SW480 (cell line): ENCODE measurements around the gene DOCK11.
"Not testable (repeated sequence)": the region's sequence is repeated elsewhere in the genome, so short reads cannot be mapped to it uniquely, and the experiment has no call there.

Experiments used
- DNase-seq: peaks from one replicate; pipeline ENCODE4 v3.0.0-alpha.2; 2016; ENCODE audit warnings: low spot score

DOCK11 gene

GRCh38 chrX:118495061-118495921 lies at the start of gene DOCK11:
DOCK11 (plus strand) TSS chrX:118495815; CDS start chrX:118495972, 157 bp downstream.
- peak; percentile 75 for DNase-seq

- no peak for DNase-seq
Measured at GRCh38 chrX:118448273-118448783, 47.3 kb upstream of the DOCK11 start.

DNA sequence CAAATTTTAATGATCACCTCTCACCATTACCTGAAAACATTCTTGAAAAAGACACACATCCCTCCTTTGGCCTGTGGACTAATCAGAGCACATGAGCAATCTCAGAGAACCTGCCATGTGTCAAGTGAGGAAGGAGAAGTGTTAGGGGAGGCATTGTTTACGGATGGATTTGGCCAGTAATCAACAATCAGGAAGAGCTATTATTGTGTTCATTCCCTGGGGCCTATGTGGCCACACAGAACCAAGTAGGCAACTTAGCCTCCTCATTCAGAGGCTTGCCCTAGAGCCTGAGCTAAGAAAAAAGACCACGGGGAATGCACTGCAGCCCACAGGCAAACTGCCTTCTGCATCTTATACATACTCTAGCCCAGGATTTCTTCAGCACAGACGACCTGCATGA lies 40.6 kb upstream of the DOCK11 start:
- no peak for DNase-seq

DNA sequence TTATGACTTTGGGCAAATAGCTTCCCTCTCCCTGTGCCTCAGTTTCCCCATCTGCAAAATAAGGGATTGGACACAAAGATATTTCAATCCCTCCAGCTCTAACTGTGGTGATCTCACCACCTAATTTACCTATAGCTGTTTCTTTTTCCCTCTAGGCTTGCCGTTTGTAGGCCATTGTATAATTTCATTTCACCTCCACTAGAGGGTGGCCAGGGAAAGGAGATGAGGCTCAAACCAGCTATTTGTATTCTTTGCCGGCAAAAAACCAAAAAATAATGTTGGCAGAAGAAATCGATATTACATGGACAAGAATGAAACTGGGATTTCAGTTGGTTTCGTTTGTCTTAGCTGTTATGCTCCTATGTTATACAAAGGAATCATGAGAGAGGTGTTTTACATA lies 36.1 kb upstream of the DOCK11 start:
- peak; percentile 50 for DNase-seq

- DNase-seq: no peak
Measured at GRCh38 chrX:118464501-118464900, 31.1 kb upstream of the DOCK11 start.

DNA sequence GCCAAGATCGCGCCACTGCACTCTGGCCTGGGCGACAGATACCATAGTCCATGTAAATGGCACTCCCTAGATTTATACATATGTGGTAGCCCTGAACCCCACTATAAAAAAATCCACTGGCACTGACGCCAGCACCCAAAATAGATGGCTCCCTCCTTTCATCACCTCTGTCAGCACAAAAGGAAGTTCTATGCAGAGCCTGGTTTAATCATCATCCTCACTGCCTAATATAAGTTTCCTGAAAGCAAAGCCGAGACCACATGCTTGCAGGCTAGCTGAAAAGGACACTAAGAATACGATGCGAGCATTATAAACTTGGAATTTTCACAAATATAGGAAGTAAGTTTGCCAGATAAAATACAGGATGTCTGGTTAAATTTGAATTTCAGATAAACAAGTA lies 27.5 kb upstream of the DOCK11 start:
- no peak for DNase-seq

DNA sequence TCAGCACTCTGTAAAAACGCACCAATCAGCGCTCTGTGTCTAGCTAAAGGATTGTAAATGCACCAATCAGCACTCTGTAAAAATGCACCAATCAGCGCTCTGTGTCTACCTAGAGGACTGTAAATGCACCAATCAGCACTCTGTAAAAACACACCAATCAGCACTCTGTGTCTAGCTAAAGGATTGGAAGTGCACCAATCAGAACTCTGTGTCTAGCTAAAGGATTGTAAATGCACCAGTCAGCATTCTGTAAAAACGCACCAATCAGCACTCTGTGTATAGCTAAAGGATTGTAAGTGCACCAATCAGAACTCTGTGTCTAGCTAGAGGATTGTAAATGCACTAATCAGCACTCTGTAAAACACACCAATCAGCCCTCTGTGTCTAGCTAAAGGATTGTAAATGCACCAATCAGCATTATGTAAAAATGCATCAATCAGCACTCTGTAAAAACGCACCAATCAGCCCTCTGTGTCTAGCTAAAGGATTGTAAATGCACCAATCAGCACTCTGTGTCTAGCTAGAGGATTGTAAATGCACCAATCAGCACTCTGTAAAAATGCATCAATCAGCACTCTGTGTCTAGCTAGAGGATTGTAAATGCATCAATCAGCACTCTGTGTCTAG lies 24.8 kb upstream of the DOCK11 start:
- DNase-seq: not testable (repeated sequence)

DNA sequence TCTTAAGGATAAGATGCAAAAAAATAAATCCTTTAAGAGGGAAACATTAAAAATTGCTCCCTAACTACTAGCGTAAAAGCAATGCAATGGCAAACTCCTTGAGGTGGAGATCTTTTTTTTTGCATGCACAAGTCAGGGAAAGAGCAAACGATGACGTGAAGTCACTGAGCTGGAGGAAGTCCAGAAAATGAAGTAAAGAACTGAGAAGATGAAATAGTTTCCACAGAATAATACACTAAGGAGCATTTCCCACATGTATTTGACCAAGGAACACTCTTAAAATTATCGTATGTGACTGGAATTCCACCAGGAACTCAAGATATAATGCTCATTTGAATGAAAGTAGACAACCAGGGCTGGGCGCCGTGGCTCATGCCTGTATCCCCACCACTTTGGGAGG lies 21.0 kb upstream of the DOCK11 start:
- DNase-seq: no peak

DNA sequence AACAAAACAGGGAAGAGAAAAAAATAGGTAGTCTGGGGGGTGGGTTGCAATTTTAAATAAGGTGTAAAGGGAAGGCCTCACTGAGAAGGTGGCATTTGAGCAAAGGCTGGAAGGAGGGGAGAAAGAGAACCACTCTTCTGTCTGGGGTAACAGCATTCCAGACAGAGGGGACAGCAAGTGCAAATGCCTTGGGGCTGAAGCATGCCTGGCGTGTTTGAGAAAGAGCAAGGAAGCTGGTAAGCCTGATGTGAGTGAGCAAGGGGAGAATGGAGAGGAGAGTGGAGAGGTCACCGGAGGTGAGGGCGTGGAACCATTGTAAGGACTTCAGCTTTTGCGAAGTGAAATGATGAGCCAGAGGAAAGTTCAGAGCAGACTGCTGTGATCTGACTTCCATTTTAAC lies 19.7 kb upstream of the DOCK11 start:
- no peak for DNase-seq

GRCh38 chrX:118480172-118480571 lies 15.4 kb upstream of the DOCK11 start:
- no peak for DNase-seq

- not testable (repeated sequence) for DNase-seq
Measured at GRCh38 chrX:118482384-118482783, 13.2 kb upstream of the DOCK11 start.

- DNase-seq: no peak
Measured at GRCh38 chrX:118484216-118484903, 11.3 kb upstream of the DOCK11 start.

- not testable (repeated sequence) for DNase-seq
Measured at GRCh38 chrX:118486693-118487092, 8.9 kb upstream of the DOCK11 start.

DNA sequence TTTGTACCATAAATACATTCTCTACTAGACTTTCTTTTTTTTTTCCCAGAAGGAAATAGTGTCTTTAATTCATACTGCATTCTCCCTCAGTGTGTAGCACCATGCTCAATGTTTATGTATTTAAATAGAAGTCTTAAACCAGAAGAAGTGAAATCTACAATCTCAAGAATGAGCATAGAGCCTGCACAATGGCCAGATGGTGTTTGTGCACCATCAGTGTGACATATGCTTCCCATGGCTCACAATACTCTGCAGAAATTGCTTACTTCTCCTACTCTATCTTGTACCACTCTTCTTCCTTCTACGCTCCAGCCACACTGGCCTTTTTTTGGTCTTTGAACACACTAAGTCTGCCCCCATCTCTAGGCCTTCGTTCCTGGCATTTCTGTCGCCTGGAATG lies 2.6 kb upstream of the DOCK11 start:
- no peak for DNase-seq

- DNase-seq: no peak
Measured at GRCh38 chrX:118493653-118494297, 1.8 kb upstream of the DOCK11 start.

DNA sequence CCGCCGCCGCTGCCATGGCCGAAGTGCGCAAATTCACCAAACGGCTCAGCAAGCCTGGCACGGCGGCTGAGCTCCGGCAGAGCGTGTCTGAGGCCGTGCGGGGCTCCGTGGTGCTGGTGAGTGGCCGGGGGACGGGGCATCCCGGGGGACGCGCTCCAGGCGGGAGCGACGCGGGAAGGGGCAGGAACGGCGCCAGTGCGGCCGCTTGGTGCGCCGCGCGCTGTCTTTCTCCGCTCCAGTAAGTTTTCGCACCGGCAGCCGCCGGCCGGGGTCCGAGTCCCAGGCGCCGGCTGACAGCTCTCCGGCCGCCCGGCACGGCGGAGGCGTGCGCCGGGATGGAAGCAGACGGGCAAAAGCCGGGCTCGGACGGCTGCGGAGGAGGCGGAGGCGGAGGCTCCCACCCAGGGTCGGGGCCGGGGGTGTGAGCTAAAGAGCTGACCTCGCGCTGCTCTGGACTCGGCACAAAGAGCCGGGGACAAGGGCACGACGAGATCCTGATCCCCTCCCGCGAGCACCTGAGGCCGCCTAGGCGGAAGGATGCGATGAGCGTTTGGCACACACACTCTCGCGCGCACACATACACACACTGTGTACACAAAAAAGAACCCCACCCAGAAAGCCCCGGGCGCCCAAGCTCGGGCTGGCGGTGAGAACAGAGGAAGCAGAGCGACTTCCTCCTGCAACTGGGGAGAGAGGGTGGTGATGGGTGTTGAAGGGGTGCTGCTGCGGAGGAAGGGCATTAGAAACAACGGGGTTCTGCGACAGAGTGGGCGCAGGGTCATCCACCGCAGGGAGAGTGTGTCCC lies 545 bp downstream of the DOCK11 start:
- peak; percentile 40 for DNase-seq

DNA sequence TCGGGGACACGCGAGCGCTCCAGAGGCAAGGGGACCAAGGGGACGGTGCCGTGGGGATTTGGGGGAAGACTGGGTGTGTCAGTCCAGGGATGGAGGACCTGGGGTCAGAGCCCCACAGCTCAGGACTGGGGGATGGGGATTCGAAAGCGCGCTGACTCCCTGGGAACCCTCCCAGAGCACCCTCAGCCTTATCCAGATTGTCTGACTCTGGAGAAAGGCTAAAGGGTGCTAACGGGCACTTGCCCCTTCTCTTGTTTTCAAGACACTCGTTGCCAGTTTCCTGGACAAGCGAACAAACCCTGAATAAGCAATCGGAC lies 1.1 kb downstream of the DOCK11 start:
- peak; percentile 18 for DNase-seq

DNA sequence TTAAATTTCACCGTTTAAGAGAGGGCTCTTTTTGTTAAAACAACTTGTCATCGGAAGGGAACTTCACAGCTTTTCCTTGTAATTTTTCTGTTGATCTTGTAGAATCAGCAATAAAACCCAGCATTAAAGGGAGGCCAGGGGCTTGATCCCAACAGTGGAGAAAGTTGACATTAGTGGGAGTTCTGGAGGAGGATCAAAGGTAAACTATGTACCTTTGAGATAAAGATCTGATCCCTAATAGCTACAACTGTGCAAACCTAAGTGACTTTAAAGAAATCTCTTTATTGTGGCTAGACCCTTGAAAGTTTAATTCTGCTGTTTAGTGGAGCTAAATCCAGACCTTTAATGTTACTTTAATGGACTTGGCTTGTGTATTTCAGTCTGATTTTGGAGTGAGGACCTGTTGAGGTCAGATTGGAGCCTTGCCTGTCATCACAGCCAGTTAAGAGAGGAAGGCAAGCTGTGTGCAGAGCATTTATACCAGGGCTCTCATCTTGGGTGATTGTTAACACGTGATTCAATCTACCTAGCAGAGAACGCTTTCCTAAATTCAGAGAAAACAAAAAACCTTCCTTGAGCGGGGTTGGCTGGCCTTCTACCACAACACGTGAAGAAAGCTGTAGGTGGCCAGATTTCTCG lies 1.7 kb downstream of the DOCK11 start:
- DNase-seq: peak; percentile 64

DNA sequence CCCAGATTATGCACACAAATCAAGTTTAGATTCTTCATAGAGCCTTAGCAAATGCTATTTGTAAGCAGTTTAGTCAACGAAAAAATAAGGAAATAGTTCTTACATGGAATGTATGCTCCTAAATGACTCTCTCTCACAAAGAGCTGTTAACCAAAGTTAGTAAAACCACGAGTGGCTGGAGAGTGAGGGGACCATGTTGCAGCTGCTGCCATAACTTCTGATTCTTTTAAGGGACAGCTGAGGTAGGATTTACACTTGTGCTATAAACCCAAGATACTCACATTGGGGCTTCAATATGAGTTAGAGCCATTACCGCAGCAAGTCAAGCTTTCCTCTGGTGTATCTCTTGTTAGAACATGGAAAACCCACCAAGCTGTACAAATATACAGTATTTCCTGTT lies 2.7 kb downstream of the DOCK11 start:
- no peak for DNase-seq

DNA sequence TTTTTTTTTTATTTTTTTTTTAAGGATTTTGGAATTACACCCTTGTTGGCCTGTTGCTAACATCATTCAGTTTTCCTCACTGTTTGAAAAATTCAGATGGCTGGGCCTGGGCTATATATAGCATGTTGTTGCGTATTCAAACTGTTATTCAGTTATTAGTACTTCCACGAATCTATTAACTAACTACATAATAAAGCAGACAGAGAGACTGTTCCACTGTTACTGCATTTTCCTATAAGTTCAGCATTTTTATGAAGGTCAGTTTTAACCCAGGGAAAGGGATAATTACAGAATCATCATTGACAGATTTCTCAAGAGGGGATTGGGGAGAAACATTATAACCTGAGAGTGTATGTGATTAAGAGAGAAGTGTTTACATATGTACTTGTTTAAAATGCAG lies 3.1 kb downstream of the DOCK11 start:
- no peak for DNase-seq

DNA sequence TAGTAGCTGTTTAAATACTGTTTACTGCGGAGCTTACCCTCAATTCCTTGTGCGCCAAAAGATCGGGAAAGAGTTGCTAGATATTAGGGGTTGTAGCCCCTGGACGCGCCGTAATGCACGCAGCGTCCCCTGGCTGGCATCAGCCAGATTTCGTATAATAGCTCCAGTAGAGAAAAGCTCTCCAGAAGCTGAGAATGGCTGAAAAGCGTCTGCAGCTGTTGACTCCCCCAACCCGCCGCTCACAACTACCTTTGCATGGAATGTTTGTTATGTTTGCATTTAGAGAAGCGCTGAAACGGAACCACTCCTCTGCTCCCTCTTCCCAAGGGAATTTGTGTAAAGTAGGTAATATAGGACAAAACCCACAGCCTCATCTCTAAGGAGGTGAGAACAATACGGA lies 3.7 kb downstream of the DOCK11 start:
- DNase-seq: no peak
